ENCODE measurements around the gene TCIRG1. TPM values are rescaled to one million over a fixed set of nuclear protein-coding genes. Genes with fewer than 3 reads are reported as not detected.

The TCIRG1 gene
- total RNA-seq, 1 donor from 2014 or later = 10.7 TPM

- H3K9me3 Mint-ChIP-seq = no peaks in the 10 kb centered on the region
- DNase-seq (ENCODE audit: low spot score) = no peak
- H3K27ac Mint-ChIP-seq = no peak overlapping the region
- no peak overlapping the region for H3K4me3 ChIP-seq
- no peaks in the 10 kb centered on the region for H3K79me2 ChIP-seq (ENCODE audit: low read depth)
- H3F3A ChIP-seq (ENCODE audit: low read depth) = no peaks in the 10 kb centered on the region
- peaks cover 53% of the 10 kb centered on the region for H3K36me3 Mint-ChIP-seq
- no peaks in the 10 kb centered on the region for H4K20me1 ChIP-seq (ENCODE audit: low read depth)
- no peak overlapping the region for H3K9ac ChIP-seq
- H3K9me3 ChIP-seq (ENCODE audit: low read depth) = no peaks in the 10 kb centered on the region
- H3K4me1 ChIP-seq = no peaks in the 10 kb centered on the region
- no peaks in the 10 kb centered on the region for H3K27me3 Mint-ChIP-seq (ENCODE audit: insufficient read depth, low read depth)
- H3K27me3 ChIP-seq = no peaks in the 10 kb centered on the region
- no peak overlapping the region for H2AFZ ChIP-seq (replicated peaks)
- no peak overlapping the region for H3K4me3 Mint-ChIP-seq
- H3K36me3 ChIP-seq = peaks cover 7% of the 10 kb centered on the region
- TF ChIP-seq EZH2 (IDR thresholded peaks at IDR 0.05) (no peak), EZH2phosphoT487 (IDR thresholded peaks at IDR 0.05) (no peak), CTCF (IDR thresholded peaks at IDR 0.05) (no peak)
- H3K4me2 ChIP-seq = no peak overlapping the region
- no peaks in the 10 kb centered on the region for H3K4me1 Mint-ChIP-seq
- no peak overlapping the region for H3K27ac ChIP-seq
Observed at GRCh38 chr11:68061508-68061907, 22.7 kb downstream of the TCIRG1 start.

- Mint-ChIP-seq H3K27me3 (ENCODE audit: insufficient read depth, low read depth) (peaks cover 4% of the 10 kb centered on the region), H3K9me3 (no peaks in the 10 kb centered on the region), H3K4me3 (no peak overlapping the region), H3K36me3 (peaks cover 57% of the 10 kb centered on the region), H3K4me1 (no peaks in the 10 kb centered on the region), H3K27ac (no peak overlapping the region)
- no peaks in the 10 kb centered on the region for H3K4me1 ChIP-seq
- H3K4me3 ChIP-seq = no peak overlapping the region
- no peak overlapping the region for H3K9ac ChIP-seq
- H3K9me3 ChIP-seq (ENCODE audit: low read depth) = no peaks in the 10 kb centered on the region
- DNase-seq (ENCODE audit: low spot score) = no peak
- no peak for TF ChIP-seq EZH2 (IDR thresholded peaks at IDR 0.05)
- TF ChIP-seq CTCF (IDR thresholded peaks at IDR 0.05) = no peak
- no peak for TF ChIP-seq EZH2phosphoT487 (IDR thresholded peaks at IDR 0.05)
- no peaks in the 10 kb centered on the region for H4K20me1 ChIP-seq (ENCODE audit: low read depth)
- H3F3A ChIP-seq (ENCODE audit: low read depth) = no peaks in the 10 kb centered on the region
- no peaks in the 10 kb centered on the region for H3K79me2 ChIP-seq (ENCODE audit: low read depth)
- H3K27ac ChIP-seq = no peak overlapping the region
- H3K27me3 ChIP-seq = no peaks in the 10 kb centered on the region
- H3K36me3 ChIP-seq = peaks cover under 1% of the 10 kb centered on the region
- no peak overlapping the region for H3K4me2 ChIP-seq
- H2AFZ ChIP-seq (replicated peaks) = no peak overlapping the region
Observed at GRCh38 chr11:68064926-68065325, 26.1 kb downstream of the TCIRG1 start.

- Histone ChIP-seq H3K4me2 (no peak overlapping the region), H3K4me3 (no peak overlapping the region), H2AFZ (replicated peaks) (no peak overlapping the region), H3F3A (ENCODE audit: low read depth) (no peaks in the 10 kb centered on the region), H3K79me2 (ENCODE audit: low read depth) (no peaks in the 10 kb centered on the region), H3K27me3 (no peaks in the 10 kb centered on the region), H3K9ac (no peak overlapping the region), H3K36me3 (peaks cover 3% of the 10 kb centered on the region), H3K4me1 (no peaks in the 10 kb centered on the region), H3K9me3 (ENCODE audit: low read depth) (no peaks in the 10 kb centered on the region), H3K27ac (no peak overlapping the region), H4K20me1 (ENCODE audit: low read depth) (no peaks in the 10 kb centered on the region)
- H3K27ac Mint-ChIP-seq = no peak overlapping the region
- no peak for DNase-seq (ENCODE audit: low spot score)
- no peaks in the 10 kb centered on the region for H3K4me1 Mint-ChIP-seq
- H3K36me3 Mint-ChIP-seq = peaks cover 59% of the 10 kb centered on the region
- H3K27me3 Mint-ChIP-seq (ENCODE audit: insufficient read depth, low read depth) = peaks cover 4% of the 10 kb centered on the region
- TF ChIP-seq CTCF (IDR thresholded peaks at IDR 0.05) = no peak
- TF ChIP-seq EZH2phosphoT487 (IDR thresholded peaks at IDR 0.05) = no peak
- TF ChIP-seq EZH2 (IDR thresholded peaks at IDR 0.05) = no peak
- H3K9me3 Mint-ChIP-seq = no peaks in the 10 kb centered on the region
- no peak overlapping the region for H3K4me3 Mint-ChIP-seq
Observed at GRCh38 chr11:68065841-68066240, 27.0 kb downstream of the TCIRG1 start.

All from neural progenitor cell (in vitro differentiated cells).